HG02840 (cell line): Measurements from ENCODE around the gene CPSF3.

Source experiments
- ATAC-seq: cut with Tn5 transposase; IDR thresholded peaks from one replicate; pipeline ENCODE4 v1.9.1; 2021; ENCODE audit warnings: mild to moderate bottlenecking, moderate library complexity, moderate number of reproducible peaks; ENCODE audit not compliant: unreplicated experiment, low FRiP score

The CPSF3 gene

DNA sequence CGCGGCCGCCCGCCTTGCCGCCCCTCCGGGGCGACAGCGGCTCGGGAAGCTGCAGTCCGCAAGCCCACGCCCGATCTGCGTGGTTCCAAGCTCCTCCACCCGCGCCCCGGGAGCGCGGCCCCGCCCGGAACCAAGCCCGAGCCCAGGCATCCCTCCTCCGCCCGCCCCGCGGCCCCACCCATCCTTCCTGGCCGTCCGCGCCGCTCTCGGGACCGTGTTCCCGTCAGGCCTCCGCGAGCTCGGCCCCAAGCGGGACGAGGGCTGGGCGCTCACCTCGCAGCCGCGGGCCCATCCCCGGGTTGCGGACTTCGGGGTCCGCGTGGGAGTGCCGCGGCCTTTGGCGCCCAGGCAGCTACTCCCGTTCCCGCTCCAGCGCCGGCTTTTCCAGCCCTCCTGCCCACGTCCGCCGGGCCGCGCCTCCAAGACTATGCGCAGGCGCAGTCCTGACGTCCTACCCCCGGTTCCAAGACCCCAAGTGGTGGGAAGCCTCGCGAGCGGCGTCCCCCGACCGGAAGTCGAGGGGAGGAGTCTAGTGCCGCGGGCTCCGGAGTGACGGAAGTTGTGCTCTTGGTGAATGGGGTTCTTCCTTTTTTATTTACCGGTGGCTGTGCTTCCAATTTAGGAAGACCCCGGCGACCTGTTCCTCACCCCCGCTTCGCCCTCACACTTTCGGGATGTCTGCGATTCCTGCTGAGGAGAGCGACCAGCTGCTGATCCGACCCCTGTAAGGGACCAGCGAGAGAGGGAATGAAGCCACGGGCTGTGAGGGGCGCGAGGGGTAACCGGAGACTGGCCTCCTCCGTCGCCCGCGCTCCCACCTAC, at the start of gene CPSF3, which contains the start of gene ITGB1BP1:
TSS of gene CPSF3 (plus strand) at position 555 of the 822 bp plus-strand sequence. CDS start at position 675, 120 bp downstream.
TSS of gene ITGB1BP1 (minus strand) at position 429 of the 822 bp plus-strand sequence. CDS start 4,831 bp downstream, outside the sequence.
- ATAC-seq: peak; percentile 91

DNA sequence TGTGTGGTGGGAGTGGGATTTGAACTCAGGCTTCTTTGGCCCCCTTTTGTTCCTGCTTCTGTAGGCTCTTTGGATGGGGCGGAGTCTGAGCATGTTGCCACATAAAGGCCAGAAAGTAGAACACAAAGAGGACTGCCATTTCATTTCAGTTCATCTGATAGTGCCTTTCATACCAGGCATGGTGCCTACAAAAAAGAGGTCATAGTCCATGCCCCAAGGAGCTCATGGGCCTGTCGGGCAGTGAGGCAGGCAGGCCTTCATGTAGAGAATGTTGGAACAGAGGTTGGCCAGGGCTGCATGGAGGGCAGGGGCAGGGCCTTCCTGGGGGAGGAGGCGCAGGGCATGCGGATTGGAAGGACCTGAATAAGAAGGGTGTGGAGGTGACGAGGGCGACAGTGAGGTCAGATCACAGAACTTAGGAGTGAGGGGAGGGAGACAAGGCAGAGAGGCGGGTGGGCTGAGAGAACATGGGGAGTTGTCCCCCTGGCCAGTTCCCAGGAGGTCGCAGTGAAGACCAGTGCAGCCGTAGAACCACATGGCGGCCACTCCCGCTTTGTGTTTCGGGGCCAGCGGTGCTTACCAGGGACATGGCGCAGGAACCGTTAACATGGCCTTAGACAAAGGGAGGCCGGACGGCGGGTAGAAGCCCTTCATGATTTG, 49.3 kb upstream of the CPSF3 start:
- no peak for ATAC-seq

DNA sequence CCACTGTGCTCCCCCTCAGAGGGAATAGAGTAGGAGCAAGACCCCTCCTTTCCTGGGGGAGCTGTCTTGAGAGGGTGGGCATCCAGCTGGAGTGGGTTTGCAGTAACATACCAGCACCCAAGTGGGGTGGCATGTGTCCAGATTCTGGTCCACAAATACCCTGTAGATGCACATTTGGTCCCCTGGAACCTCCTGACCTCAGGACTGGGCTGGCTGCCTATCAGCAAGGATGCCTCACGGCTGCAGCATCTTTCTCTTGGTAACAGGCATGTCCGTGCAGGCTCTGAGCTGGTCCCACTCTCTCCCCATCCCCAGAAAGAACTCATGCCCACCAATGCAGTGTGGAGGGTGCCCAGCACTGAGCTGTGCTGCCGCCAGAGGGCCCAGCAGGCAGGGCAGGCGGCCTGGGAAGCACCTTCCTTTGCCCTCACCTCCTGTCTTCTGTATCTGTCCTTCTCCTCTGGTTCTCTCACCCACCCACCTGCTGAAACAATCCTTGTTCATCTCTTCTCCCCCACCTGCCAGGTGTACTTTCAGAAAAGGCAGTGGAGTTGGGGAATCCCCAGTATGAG, 47.5 kb upstream of the CPSF3 start:
- ATAC-seq: no peak

- no peak for ATAC-seq
Measured at GRCh38 chr2:9377461-9378097, 45.9 kb upstream of the CPSF3 start.

DNA sequence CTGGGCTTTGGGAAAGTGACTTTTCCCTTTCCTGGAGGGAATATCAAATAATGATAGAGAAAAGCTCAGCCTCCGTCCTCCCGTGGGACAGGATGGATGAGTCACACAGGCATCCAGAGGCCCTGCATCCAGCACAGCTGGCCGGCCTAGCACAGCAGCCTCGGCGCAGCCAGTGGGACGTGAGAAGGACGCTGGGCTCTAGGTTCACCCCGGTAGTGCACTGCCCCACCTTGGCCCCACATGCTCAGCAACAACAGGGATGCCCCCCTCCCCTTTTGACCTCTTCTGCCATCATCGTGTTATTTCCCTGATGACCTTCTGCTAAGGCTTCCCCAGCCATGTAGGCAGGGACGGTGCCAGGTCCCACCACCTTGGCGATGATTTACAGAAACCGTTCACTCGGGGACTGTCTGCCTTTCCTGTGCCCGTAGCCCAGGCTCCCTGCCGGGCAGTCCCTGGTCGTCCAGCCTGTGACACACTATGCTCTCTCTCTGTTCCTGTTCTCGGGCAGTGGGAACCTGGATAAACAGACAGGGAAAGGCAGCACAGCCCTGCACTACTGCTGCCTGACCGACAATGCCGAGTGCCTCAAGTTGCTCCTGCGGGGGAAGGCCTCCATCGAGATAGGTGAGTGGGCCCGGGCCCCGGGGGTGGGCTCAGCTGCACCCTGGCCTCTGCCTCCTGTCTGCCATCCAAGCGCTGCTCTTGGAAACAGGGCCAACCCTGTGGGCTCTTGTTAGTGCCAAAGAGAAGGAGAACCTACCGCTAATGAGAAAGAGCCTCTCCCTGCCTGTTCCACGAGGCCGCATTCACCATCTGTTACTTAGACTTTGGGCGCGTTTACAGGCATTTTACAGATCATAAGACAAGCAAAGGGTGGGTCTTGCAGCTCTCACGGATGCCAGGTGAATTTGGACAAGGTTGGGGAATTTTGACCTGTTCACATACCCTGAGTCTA, 44.7 kb upstream of the CPSF3 start:
- no peak for ATAC-seq

- no peak for ATAC-seq
Measured at GRCh38 chr2:9379391-9379755, 44.1 kb upstream of the CPSF3 start.

- no peak for ATAC-seq
Measured at GRCh38 chr2:9380702-9381628, 42.5 kb upstream of the CPSF3 start.

DNA sequence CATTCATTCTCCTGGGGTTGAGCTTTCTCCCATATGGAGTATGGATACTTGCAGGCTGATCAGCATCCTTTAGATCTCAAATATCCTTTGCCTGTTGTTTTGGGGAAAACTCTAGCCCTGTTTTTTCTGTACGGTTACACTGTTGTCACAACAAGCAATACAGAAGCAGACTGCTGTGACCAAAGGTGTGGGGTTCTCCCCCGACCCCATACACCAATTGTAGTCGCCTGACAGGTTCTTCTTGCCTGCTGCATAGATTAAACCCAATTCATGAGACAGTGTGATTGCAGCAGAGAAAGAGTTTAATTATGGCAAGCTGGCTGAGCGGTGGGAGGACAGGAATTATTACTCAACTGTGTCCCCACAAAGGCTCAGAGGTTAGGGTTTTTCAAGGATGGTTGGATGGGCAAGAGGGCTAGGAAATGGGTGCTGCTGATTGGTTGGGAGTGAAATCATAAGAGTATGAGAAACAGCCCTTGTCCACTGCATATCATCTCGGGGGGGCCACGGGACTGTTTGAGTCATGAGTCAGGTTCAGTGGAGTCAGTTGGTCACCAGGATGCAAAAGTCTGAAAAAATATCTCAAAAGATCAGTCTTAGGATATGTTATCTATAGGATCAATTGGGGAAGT, 40.7 kb upstream of the CPSF3 start:
- no peak for ATAC-seq

DNA sequence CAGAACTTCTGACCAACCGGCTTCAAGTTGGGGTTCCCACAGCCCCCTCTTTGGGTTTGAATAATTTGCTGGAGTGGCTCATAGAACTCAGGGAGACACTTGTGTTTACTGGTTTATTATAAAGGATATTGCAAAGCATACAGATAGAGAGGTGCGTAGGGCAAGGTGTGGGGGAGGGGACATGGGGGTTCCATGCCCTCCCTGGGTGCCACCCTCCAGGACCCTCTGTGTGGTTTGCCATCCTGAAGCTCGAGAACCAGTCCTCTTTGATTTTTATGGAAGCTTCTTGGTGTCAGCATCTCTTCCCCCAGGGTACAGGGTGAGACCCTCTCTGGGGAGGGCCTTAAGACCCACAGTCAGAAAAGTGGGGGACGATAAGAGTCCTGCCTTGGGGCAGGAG, 38.9 kb upstream of the CPSF3 start:
- no peak for ATAC-seq

DNA sequence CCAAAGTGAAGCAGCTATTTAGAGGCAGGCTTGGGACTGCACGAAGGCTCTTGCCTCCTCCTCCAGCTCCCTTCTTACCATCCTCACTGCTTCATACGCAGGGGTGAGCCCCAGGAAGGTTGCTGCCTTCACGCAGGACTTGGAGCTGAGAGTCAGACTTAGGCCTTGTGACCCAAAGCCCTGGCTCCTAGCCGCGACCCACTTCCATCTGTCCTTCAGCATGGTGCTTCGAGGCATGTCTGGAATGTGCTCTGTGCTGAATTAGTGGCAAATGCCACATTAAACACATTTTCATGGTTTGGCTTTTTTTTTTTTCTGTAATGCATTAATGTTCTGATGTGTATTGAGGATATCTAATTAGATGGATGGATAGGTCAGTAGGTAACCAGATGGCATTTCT, 37.6 kb upstream of the CPSF3 start:
- no peak for ATAC-seq

GRCh38 chr2:9388199-9388681, 35.2 kb upstream of the CPSF3 start:
- ATAC-seq: no peak

DNA sequence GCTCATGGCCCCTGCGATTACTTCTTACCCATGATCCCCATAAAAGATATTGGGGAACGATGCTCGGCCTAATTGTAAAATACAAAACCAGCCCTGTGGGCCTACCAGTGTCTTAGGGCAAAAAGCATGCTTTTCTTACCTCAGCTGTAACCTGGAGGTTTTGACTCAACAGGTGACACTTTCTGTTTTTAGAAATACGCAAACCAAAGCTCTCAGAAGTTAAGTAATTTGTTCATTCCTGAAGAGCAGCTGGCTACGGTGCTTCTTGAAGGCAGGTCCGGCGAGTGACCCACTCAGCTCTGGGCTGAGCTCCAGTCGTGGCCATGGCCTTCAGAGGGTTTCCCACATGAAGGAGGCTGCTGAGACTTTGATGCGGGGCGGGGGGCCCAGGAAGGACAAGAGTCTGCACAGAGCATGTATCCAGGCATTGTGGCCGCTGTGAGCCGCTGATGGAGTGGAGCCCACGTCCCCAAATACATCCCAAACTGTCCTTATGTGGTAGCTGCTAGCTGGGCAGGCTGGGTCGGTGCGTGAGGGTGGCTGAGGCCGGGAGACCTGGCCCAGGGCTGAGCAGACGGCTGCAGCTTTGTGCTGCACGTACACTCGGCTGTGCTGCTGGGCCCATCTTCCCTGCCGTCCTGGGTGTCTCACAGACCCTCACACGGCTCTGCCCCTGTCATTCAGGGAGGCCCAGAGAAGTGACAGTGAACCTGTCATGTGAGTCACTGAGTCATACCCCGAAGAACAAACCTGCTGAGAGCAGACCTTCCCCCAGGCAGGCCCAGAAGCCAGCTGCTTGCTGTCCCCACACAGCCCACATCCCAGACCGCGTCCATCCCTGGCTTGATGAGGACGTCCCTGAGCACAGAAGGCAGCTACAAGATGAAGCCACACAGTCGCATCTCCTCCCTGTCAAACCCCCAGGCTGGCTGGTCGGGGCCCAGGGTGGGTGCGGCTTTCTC, 34.2 kb upstream of the CPSF3 start:
- ATAC-seq: no peak

- no peak for ATAC-seq
Measured at GRCh38 chr2:9390151-9390850, 33.2 kb upstream of the CPSF3 start.

DNA sequence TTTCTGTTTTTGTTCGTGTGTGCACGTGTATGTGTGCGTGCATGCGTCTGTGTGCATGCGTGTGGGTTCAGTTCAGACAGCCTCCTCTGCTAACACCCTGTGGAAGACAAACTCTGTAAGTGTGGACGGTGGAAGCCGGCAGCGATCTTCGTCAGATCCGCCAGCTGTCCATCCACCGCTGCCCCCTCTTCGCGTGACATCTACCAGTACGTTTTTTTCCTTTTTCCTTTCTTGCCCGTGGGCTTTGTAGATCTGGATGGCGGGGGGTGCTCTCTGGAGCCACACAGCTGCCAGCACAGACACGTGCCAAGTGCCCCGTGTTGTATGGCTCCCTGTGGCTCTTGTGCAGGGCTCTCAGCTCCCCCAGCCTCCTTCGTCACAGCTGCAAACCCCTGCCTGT, 32.5 kb upstream of the CPSF3 start:
- ATAC-seq: no peak

- ATAC-seq: no peak
Measured at GRCh38 chr2:9391961-9392720, 31.3 kb upstream of the CPSF3 start.
